NCI-H1092 (cell line): Measurements from ENCODE around the gene SRL.

Experiments used
- DNase-seq: peaks from one replicate; lab custom pipeline; 2025; lab: John Stamatoyannopoulos, UW

The SRL gene

GRCh38 chr16:4241928-4242283 lies at the start of gene SRL:
Gene SRL (minus strand): TSS chr16:4242080. CDS start chr16:4242067, 13 bp downstream.
- peak; percentile 48 for DNase-seq

GRCh38 chr16:4290236-4290830 lies 48.5 kb upstream of the SRL start:
- no peak for DNase-seq

- peak; percentile 48 for DNase-seq
Observed at GRCh38 chr16:4288148-4288921, 46.5 kb upstream of the SRL start.

GRCh38 chr16:4285167-4285566 lies 43.3 kb upstream of the SRL start:
- no peak for DNase-seq

GRCh38 chr16:4283939-4284338 lies 42.1 kb upstream of the SRL start:
- no peak for DNase-seq

- no peak for DNase-seq
Observed at GRCh38 chr16:4283441-4283840, 41.6 kb upstream of the SRL start.

- no peak for DNase-seq
Observed at GRCh38 chr16:4280625-4281024, 38.7 kb upstream of the SRL start.

GRCh38 chr16:4277987-4278513 lies 36.2 kb upstream of the SRL start:
- DNase-seq, result no peak

GRCh38 chr16:4275861-4276260 lies 34.0 kb upstream of the SRL start:
- no peak for DNase-seq

- no peak for DNase-seq
Observed at GRCh38 chr16:4273858-4274311, 32.0 kb upstream of the SRL start.

GRCh38 chr16:4272114-4272956 lies 30.5 kb upstream of the SRL start:
- peak; percentile 21 for DNase-seq

- DNase-seq, result peak; percentile 91
Observed at GRCh38 chr16:4271176-4272113, 29.6 kb upstream of the SRL start.

GRCh38 chr16:4270595-4270994 lies 28.7 kb upstream of the SRL start:
- no peak for DNase-seq

GRCh38 chr16:4270091-4270490 lies 28.2 kb upstream of the SRL start:
- no peak for DNase-seq

GRCh38 chr16:4266372-4266771 lies 24.5 kb upstream of the SRL start:
- no peak for DNase-seq

- no peak for DNase-seq
Observed at GRCh38 chr16:4265676-4266075, 23.8 kb upstream of the SRL start.

GRCh38 chr16:4264546-4264945 lies 22.7 kb upstream of the SRL start:
- DNase-seq, result no peak

- DNase-seq, result no peak
Observed at GRCh38 chr16:4263504-4264436, 21.9 kb upstream of the SRL start.

- DNase-seq, result no peak
Observed at GRCh38 chr16:4262303-4262835, 20.5 kb upstream of the SRL start.

GRCh38 chr16:4261557-4262172 lies 19.8 kb upstream of the SRL start:
- no peak for DNase-seq
